Muscle layer of colon (tissue), 2 donors: ENCODE measurements around the gene LILRB4.

ENCODE experiments used
- H3K27ac ChIP-seq: one replicate; pipeline ENCODE4 v1.7.0; 2013; ENCODE audit warnings: low read depth, mild to moderate bottlenecking, low read length, moderate library complexity
- H3K27me3 ChIP-seq, 2 donors: one replicate each; pipeline ENCODE4 v1.7.0; 2013; ENCODE audit warnings: low read length in 2 of 2, mild to moderate bottlenecking in 2 of 2; ENCODE audit not compliant: insufficient read depth in 2 of 2, control insufficient read depth in 1 of 2
- H3K36me3 ChIP-seq: one replicate; pipeline ENCODE4 v1.7.0; 2013; ENCODE audit warnings: mild to moderate bottlenecking, low read length; ENCODE audit not compliant: insufficient read depth
- H3K4me1 ChIP-seq: one replicate; pipeline ENCODE4 v1.7.0; 2013; ENCODE audit warnings: mild to moderate bottlenecking, low read length; ENCODE audit not compliant: insufficient read depth
- H3K4me3 ChIP-seq, 2 donors: one replicate each; pipeline ENCODE4 v1.7.0; 2013; ENCODE audit warnings: low read length in 2 of 2, low read depth in 1 of 2, mild to moderate bottlenecking in 1 of 2, moderate library complexity in 1 of 2
- H3K9ac ChIP-seq: one replicate; pipeline ENCODE4 v1.7.0; 2013; ENCODE audit warnings: low read length
- H3K9me3 ChIP-seq: one replicate; pipeline ENCODE4 v1.7.0; 2013; ENCODE audit warnings: mild to moderate bottlenecking, low read length
- donor health status: abdominal sarcoma.
- donor health status: Adenocarcinoma of cecum.

LILRB4 gene

DNA sequence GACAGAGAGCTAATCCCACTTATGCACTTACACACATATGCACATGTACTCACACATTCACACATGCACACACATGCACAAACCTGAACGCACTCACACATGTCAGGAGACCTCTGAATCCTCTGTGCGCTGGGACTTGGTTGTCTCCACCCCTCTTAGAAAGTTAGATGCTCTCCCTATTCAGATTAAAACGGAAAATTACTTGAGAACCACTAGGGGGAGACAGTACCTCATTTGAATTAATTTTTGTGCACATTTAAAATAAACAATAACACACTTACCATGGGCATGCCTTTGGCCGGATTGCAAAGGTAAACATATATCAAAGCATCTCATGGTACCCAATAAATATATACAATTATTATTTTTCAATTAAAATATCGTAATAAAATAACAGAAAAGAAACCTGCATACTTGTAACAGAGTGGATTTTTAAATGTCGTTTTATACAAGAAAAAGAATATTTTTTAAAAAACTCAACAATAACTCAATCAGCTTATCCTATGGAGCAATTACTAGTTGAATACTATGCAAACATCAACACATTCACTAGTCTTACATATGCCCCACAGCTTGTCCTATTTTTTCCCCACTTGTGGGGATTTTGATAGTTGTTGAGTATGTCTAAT is 9.5 kb upstream of the LILRB4 start:
- no peak overlapping the region for H3K9ac ChIP-seq
- no peaks in the 10 kb centered on the region for H3K27me3 ChIP-seq
- H3K36me3 ChIP-seq: no peaks in the 10 kb centered on the region
- no peak overlapping the region for H3K27ac ChIP-seq
- no peaks in the 10 kb centered on the region for H3K4me1 ChIP-seq
- H3K4me3 ChIP-seq: no peak overlapping the region
- H3K9me3 ChIP-seq: no peaks in the 10 kb centered on the region

DNA sequence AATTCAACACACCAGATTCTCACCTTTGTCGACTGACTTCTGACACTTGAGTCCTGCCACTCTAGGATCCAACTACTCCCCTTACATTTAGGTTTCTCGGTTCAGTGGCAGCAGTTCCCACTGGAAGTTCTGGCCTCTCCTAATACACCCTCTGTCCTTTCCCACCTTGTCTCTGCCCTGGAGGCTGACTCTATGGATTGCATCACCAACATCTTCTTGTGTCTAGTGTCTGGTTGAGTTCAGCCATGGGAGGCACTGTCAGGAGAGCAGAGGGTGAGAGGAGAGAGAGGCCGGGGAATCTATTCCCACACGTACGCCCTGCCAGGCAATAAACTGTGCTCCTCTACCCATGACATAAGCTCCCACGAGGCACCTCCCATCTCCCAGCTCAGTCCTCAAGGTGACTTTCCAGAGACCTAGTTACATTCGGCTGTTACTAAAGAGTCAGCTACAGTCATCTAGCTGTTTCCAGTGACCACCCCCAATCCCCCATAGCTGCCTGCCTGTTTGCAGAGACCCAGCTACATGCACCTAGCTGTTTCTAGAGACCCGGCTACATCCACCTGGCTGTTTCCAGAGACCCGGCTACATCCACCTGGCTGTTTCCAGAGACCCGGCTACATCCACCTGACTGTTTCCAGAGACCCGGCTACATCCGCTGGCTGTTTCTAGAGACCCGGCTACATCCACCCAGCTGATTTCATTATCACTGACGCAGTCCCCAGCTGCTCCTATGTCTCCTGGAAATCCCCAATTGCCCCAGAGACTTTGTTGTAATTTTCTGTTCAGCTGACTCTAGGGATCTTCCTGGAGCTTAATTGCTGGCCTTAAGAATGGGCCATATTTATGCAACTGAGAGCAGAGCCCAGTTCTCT is 8.1 kb upstream of the LILRB4 start:
- no peaks in the 10 kb centered on the region for H3K4me1 ChIP-seq
- H3K27me3 ChIP-seq: no peaks in the 10 kb centered on the region
- H3K9me3 ChIP-seq: no peaks in the 10 kb centered on the region
- H3K4me3 ChIP-seq: no peak overlapping the region
- no peak overlapping the region for H3K27ac ChIP-seq
- H3K9ac ChIP-seq: no peak overlapping the region
- H3K36me3 ChIP-seq: no peaks in the 10 kb centered on the region

DNA sequence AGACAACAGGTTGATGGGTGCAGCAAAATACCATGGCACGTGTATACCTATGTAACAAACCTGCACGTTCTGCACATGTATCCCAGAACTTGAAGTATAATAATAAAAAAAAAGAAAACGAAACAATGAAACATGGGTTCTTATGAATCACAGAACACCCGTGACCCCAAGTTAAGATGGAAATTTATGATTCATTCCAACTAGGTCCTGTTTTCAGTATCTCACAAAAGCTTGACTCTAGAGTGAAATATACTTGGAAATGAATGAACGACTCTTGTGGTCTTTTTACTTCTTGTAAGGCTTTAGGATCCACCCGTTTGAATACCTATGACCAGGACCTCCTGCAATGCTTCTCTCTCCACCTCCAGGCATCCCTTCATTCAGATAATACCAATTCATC is 3.5 kb upstream of the LILRB4 start:
- Histone ChIP-seq H3K27me3 (peaks cover 0 to 2% of the 10 kb centered on the region in 2 donors), H3K4me1 (no peaks in the 10 kb centered on the region), H3K36me3 (no peaks in the 10 kb centered on the region), H3K4me3 (no peak overlapping the region), H3K9me3 (no peaks in the 10 kb centered on the region), H3K9ac (no peak overlapping the region), H3K27ac (no peak overlapping the region)

DNA sequence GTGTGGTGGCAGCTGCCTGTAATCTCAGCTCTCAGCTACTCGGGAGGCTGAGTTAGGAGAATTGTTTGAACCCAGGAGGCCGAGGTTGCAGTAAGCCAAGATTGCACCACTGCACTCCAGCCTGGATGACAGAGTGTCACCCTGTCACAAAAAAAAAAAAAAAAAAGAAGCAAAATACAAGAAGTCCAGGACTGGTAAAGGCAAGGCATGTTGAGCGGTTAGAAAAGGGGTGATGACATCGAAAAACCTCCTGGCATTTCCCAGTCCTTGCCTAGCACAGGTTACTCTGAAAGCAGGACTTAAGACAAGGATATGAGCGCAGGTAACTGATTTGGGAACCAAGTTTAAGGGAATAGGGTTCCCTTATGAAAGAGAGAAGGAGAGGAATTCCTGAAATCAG is 2.5 kb upstream of the LILRB4 start:
- H3K4me3 ChIP-seq: no peak overlapping the region
- no peaks in the 10 kb centered on the region for H3K9me3 ChIP-seq
- H3K27me3 ChIP-seq: peaks cover 0 to 6% of the 10 kb centered on the region in 2 donors
- no peak overlapping the region for H3K9ac ChIP-seq
- H3K4me1 ChIP-seq: no peaks in the 10 kb centered on the region
- no peak overlapping the region for H3K27ac ChIP-seq
- no peaks in the 10 kb centered on the region for H3K36me3 ChIP-seq

DNA sequence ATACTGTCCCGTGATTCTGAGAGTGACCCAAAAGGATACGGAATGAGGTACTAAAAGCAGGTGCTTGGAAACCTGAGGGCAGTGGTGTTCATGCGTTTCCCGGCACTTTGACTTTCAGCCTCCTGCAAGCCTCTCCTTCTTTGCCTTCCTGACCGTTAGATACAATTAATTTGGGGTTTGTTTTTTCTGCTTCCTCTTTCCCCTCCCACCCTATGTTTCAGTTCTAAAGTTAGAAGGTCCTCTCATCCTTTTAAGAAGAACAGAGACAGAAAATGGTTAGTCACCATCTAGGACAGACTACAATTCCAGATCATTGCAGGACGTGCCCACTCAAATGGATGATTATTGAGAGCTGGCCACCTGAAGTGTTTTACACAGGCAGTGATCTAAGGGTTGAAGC is 1.8 kb upstream of the LILRB4 start:
- H3K4me3 ChIP-seq: no peak overlapping the region
- H3K27me3 ChIP-seq: peaks cover 0 to 6% of the 10 kb centered on the region in 2 donors

DNA sequence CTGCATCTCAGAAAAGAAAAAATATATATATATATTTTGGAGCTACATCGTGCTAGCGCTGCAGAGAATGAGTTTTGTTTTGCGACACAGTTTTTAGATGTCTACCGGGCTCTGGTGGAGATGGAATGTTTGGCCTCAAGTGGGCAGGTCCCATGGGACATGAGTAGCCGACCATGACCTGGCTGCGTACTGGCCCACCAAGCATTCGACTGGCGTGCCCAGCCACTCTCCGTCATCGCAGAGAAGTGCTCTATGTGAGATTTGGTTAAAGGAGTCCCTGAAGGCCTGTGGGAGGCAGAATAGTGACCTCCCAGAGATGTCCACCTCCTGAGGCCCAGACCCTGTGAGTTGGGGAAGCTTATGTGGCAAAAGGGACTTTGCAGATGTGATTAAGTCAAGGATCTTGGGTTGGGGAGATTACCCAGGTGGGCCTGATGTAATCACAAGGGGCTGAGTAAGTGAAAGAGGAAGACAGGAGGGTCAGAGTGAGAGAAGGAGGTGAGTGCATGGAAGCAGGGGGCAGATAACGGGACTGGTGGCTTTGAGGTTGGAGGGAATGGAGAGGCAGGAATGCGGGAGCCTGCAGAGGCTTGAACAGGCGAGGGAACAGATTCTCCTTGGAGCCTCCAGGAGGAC is 821 bp upstream of the LILRB4 start:
- Histone ChIP-seq H3K4me1 (no peaks in the 10 kb centered on the region), H3K27ac (no peak overlapping the region), H3K9me3 (no peaks in the 10 kb centered on the region), H3K36me3 (no peaks in the 10 kb centered on the region), H3K4me3 (no peak overlapping the region), H3K27me3 (peaks cover 0 to 6% of the 10 kb centered on the region in 2 donors), H3K9ac (no peak overlapping the region)

More for the DNA sequence above, 1.8 kb upstream of the LILRB4 start:
- Histone ChIP-seq H3K4me1 (no peaks in the 10 kb centered on the region), H3K9me3 (no peaks in the 10 kb centered on the region), H3K9ac (no peak overlapping the region), H3K27ac (no peak overlapping the region), H3K36me3 (no peaks in the 10 kb centered on the region)

DNA sequence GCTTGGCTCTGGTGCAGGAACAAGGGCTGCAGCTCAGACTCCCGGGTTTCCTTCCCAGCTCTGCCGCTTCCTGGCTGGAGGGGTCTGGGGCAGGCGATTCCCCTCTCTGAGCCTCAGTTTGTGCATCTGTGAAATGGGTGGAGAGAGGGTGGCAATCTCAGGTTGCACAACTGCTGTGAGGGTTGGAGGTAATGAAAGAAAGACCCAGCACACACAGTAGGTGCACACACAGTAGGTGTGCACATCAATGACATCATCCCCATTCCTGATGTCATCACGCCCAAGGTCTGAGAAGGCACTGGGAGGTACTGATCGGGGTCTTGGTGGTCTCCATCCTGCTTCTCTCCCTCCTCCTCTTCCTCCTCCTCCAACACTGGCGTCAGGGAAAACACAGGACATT is 2.7 kb downstream of the LILRB4 start:
- H3K27ac ChIP-seq: no peak overlapping the region
- H3K27me3 ChIP-seq: peaks cover 0 to 6% of the 10 kb centered on the region in 2 donors
- no peaks in the 10 kb centered on the region for H3K9me3 ChIP-seq
- H3K4me3 ChIP-seq: no peak overlapping the region
- no peak overlapping the region for H3K9ac ChIP-seq
- H3K4me1 ChIP-seq: no peaks in the 10 kb centered on the region
- H3K36me3 ChIP-seq: no peaks in the 10 kb centered on the region

DNA sequence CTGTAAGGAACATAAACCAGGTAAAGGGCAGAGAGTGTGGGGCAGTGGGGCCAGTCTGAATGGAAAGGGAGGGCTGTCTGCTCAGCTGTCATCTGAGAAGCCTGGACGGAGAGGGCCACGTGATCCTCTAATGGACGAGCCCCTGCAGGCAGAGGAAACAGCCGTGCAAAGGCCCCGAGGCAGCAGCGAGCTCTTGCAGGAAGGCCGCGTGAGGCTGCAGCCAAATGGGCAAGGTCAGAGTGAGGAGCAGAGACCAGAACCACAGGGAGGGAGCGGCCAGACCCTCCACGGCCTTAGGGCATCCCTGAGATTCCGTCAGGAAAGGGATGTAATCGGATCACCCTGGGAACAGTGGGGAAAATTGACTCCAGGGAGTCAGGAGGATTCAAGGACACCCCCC is 4.4 kb downstream of the LILRB4 start:
- Histone ChIP-seq H3K36me3 (no peaks in the 10 kb centered on the region), H3K27ac (no peak overlapping the region), H3K4me1 (no peaks in the 10 kb centered on the region), H3K9me3 (no peaks in the 10 kb centered on the region), H3K4me3 (no peak overlapping the region), H3K27me3 (peaks cover 0 to 6% of the 10 kb centered on the region in 2 donors), H3K9ac (no peak overlapping the region)

DNA sequence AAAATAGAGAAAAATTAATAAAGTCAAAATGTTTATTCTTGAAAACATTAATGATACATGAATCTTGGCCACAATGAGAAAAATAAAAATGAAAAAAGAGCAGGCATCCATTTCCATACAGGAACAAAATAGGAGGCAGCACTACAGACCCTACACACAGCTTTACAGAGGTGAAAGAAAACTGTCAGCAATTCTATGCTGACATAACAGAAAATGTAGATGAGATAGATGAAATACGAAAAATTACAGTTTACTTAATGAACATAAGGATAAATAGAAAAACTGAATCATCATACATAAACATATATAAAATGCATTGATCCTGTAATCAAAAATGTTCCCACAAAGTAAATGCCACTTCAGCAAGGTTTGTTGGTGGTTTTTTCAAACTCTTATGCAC is 5.6 kb downstream of the LILRB4 start:
- no peak overlapping the region for H3K27ac ChIP-seq
- no peaks in the 10 kb centered on the region for H3K4me1 ChIP-seq
- no peak overlapping the region for H3K4me3 ChIP-seq
- no peak overlapping the region for H3K9ac ChIP-seq
- no peaks in the 10 kb centered on the region for H3K9me3 ChIP-seq
- peaks cover 0 to 6% of the 10 kb centered on the region in 2 donors for H3K27me3 ChIP-seq
- H3K36me3 ChIP-seq: no peaks in the 10 kb centered on the region

DNA sequence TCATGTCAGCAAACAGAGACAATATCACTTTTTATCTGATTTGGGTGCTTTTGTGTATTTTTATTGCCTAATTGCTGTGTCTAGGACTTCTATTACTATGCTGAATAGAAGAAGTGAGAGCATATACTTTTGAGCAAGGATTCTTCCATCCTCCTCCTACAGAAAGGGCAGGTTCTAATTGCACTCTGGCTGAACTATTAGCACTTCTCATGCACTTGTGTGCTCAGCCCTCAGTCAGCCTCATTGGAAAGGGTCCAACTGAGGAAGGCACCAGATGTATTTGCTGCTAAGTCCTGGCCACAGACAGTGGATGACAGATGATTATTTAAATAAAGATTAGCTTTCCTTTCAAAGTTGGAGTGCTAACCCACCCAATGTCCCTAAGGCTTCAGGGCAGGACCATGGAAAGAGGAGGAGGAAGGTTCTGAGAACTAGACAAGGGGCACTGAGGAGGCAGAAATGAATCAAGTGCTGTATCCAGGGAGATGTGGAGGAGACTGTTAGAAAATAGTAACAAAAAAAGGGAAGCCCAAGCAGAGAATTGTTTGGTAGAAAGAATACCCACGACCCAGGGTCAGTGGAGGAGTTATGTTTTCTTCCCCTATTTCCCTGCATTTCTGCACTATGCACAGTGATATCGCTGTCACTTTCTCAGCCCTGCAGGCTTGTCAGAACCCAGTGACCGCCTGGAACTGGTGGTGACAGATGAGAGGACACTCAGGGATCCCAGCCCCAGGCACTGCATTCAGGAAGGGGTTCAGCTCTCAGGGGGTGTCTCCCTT is 8.0 kb downstream of the LILRB4 start:
- Histone ChIP-seq H3K27me3 (no peaks in the 10 kb centered on the region), H3K27ac (no peak overlapping the region), H3K4me1 (no peaks in the 10 kb centered on the region), H3K9ac (no peak overlapping the region), H3K9me3 (no peaks in the 10 kb centered on the region), H3K36me3 (no peaks in the 10 kb centered on the region), H3K4me3 (no peak overlapping the region)

DNA sequence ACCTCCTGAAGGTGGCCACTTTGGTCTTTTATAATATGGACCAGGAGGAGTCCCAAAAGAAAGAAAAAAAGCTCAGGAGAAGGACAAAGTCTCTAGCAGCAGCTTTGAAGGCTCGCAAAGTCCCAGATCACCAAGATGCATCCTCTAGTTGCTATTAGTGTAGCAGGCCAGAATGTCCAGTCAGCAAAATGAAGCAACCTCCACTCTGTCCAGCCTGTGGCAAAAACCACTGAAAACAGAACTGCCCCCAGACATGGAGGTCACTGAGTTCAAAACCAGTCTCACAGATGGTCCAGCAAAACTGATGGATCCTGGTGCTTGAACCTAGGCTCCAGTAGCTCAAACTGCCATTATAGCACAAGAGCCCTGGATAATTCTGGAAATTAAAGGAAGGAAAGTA is 10.4 kb downstream of the LILRB4 start:
- Histone ChIP-seq H3K36me3 (no peaks in the 10 kb centered on the region), H3K27ac (no peak overlapping the region), H3K4me1 (no peaks in the 10 kb centered on the region), H3K9ac (no peak overlapping the region), H3K4me3 (no peak overlapping the region), H3K27me3 (no peaks in the 10 kb centered on the region), H3K9me3 (no peaks in the 10 kb centered on the region)
